Esophagus muscularis mucosa (tissue), 2 donors: ENCODE results near the gene STK24.

Experiments
- POLR2A ChIP-seq: fragments of 450-650 bp; IDR thresholded peaks from one replicate; pipeline ENCODE4 v1.6.1; 2017; ENCODE audit warnings: antibody characterized with exemption, moderate library complexity, mild to moderate bottlenecking, low read depth
- POLR2AphosphoS5 ChIP-seq, 2 donors: sonication (generic); formaldehyde crosslinking; IDR thresholded peaks; one replicate each; pipeline ENCODE4 v1.6.1; 2017; ENCODE audit warnings: antibody characterized with exemption in 2 of 2

DNA sequence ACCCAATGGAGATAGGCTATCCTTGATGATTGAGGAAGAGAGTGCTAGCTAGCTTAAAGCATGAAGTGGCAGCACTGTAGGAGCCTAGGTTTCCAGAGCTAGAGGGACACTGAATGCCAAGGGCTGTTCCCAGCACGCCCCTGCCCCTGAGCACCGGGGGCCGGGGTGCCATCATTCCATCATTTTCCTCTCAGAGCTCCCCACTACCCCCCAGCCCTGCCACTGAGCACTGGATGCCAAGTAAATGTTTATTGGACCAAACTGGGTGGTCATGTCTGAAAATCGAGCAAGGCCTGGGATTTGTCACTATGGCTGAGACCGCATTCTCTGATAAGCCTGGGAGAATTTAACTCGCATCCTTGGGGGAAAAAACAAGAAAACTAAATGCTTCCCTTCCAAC lies 142.8 kb downstream of the STK24 start:
- no peak for TF ChIP-seq POLR2A
- TF ChIP-seq POLR2AphosphoS5 (IDR thresholded peaks at IDR 0.05) = no peak
